Liver (tissue), 9 donors: ENCODE measurements around the gene IPO9. TPM values are rescaled to one million over a fixed set of nuclear protein-coding genes. Genes with fewer than 3 reads are reported as not detected.

Experiments used
- DNase-seq: peaks from one replicate; pipeline ENCODE4 v3.0.0-alpha.2; 2017; ENCODE audit warnings: low spot score
- H3K27ac ChIP-seq, 2 donors: one replicate each; pipeline ENCODE4 v1.7.0; 2013; ENCODE audit warnings: inconsistent platforms in 2 of 2, low read length in 2 of 2, control low read depth in 1 of 2, low read depth in 1 of 2, mild to moderate bottlenecking in 1 of 2
- H3K27me3 ChIP-seq, 4 donors: one replicate each; pipeline versions ENCODE4 v1.6.1 to v1.7.0; 2013; ENCODE audit warnings: low read length in 3 of 4, inconsistent platforms in 1 of 4, mild to moderate bottlenecking in 1 of 4, moderate library complexity in 1 of 4; ENCODE audit not compliant: control insufficient read depth in 4 of 4, insufficient read depth in 4 of 4
- H3K36me3 ChIP-seq, 4 donors: one replicate each; pipeline versions ENCODE4 v1.6.1 to v1.7.0; 2013; ENCODE audit warnings: low read length in 3 of 4, mild to moderate bottlenecking in 3 of 4, low read depth in 1 of 4, moderate library complexity in 1 of 4; ENCODE audit not compliant: control insufficient read depth in 4 of 4, insufficient read depth in 3 of 4
- H3K4me1 ChIP-seq, 4 donors: one replicate each; pipeline versions ENCODE4 v1.6.1 to v1.7.0; 2013; ENCODE audit warnings: low read length in 3 of 4, mild to moderate bottlenecking in 3 of 4, moderate library complexity in 1 of 4; ENCODE audit not compliant: control insufficient read depth in 4 of 4, insufficient read depth in 4 of 4
- H3K4me3 ChIP-seq, 3 donors: one replicate each; pipeline versions ENCODE4 v1.6.1 to v1.7.0; 2013; ENCODE audit warnings: low read length in 3 of 3, control low read depth in 1 of 3, low read depth in 1 of 3, mild to moderate bottlenecking in 1 of 3
- H3K9ac ChIP-seq, 2 donors: one replicate each; pipeline ENCODE4 v1.7.0; 2013; ENCODE audit warnings: low read length in 2 of 2, mild to moderate bottlenecking in 2 of 2, moderate library complexity in 2 of 2, control low read depth in 1 of 2, low read depth in 1 of 2
- H3K9me3 ChIP-seq, 4 donors: one replicate each; pipeline versions ENCODE4 v1.6.1 to v1.7.0; 2013; ENCODE audit warnings: low read length in 3 of 4; ENCODE audit not compliant: control insufficient read depth in 4 of 4
- EGR1 ChIP-seq, 2 donors: IDR thresholded peaks; 2 replicates each; pipeline ENCODE4 v1.6.1; 2016 to 2018; ENCODE audit warnings: antibody characterized with exemption in 2 of 2, low read depth in 2 of 2
- FOXA1 ChIP-seq: IDR thresholded peaks from 2 replicates; pipeline ENCODE4 v1.6.1; 2016; ENCODE audit warnings: antibody characterized with exemption
- FOXA2 ChIP-seq: IDR thresholded peaks from 2 replicates; pipeline ENCODE4 v1.6.1; 2016; ENCODE audit warnings: antibody characterized with exemption
- GABPA ChIP-seq, 2 donors: IDR thresholded peaks in 1 of 2; conservative IDR thresholded peaks in 1 of 2; 2 replicates each; pipeline ENCODE4 v1.6.1; 2016; ENCODE audit warnings: antibody characterized with exemption in 2 of 2, mild to moderate bottlenecking in 1 of 2, moderate library complexity in 1 of 2
- HNF4A ChIP-seq, 2 donors: conservative IDR thresholded peaks; 2 replicates each; pipeline ENCODE4 v1.6.1; 2016; ENCODE audit warnings: antibody characterized with exemption in 2 of 2, mild to moderate bottlenecking in 2 of 2
- HNF4G ChIP-seq: IDR thresholded peaks from 2 replicates; pipeline ENCODE4 v1.6.1; 2016; ENCODE audit warnings: antibody characterized with exemption
- JUND ChIP-seq, 2 donors: IDR thresholded peaks; 2 replicates each; pipeline ENCODE4 v1.6.1; 2016; ENCODE audit warnings: antibody characterized with exemption in 2 of 2
- RAD21 ChIP-seq, 2 donors: IDR thresholded peaks; 2 replicates each; pipeline ENCODE4 v1.6.1; 2016; ENCODE audit warnings: antibody characterized with exemption in 2 of 2, mild to moderate bottlenecking in 2 of 2
- RXRA ChIP-seq, 2 donors: IDR thresholded peaks; 2 replicates each; pipeline ENCODE4 v1.6.1; 2017 to 2018; ENCODE audit warnings: antibody characterized with exemption in 2 of 2, mild to moderate bottlenecking in 1 of 2
- YY1 ChIP-seq: IDR thresholded peaks from 2 replicates; pipeline ENCODE4 v1.6.1; 2016; ENCODE audit warnings: antibody characterized with exemption, mild to moderate bottlenecking
- WGBS: extraction: QIAGEN DNeasy Blood & Tissue Kit; methylation state at CpG from one replicate; pipeline ENCODE4 v1.1.7; 2013; 5-methylcytosine and 5-hydroxymethylcytosine counted together
- polyA plus RNA-seq, 2 donors: library from polyadenylated mRNA; stranded (reverse) in 1 of 2; unstranded in 1 of 2; fragments of 200-250 nt in 1 of 2; fragments of >200 nt in 1 of 2; fragmentation: Nextera tagmentation in 1 of 2; extraction: Ambion mirVana in 1 of 2; gene quantifications; one replicate each; pipeline versions ENCODE4 v1.2.1 to v1.2.3, GENCODE V29; 2013 to 2015
- total RNA-seq, 2 donors: library from RNA; depleted of rRNA; stranded (reverse); fragments of >200 nt; gene quantifications; one replicate each; pipeline ENCODE4 v1.2.3, GENCODE V29; 2014
- TF ChIP-seq, protein P1 (sequence below): fragments of 150-350 bp; IDR thresholded peaks from 2 replicates; pipeline ENCODE4 v1.5.1; 2017; ENCODE audit warnings: improper control_type of control experiment, low read depth, low read length; ENCODE audit not compliant: missing input control
- TF ChIP-seq, protein P2 (sequence below): IDR thresholded peaks from 2 replicates; pipeline ENCODE4 v1.6.1; 2016; ENCODE audit warnings: antibody characterized with exemption
- TF ChIP-seq, protein P3 (sequence below): IDR thresholded peaks from 2 replicates; pipeline ENCODE4 v1.6.1; 2016; ENCODE audit warnings: antibody characterized with exemption, mild to moderate bottlenecking
- TF ChIP-seq, protein P4 (sequence below): IDR thresholded peaks from 2 replicates; pipeline ENCODE4 v1.6.1; 2016; ENCODE audit warnings: antibody characterized with exemption
- TF ChIP-seq, protein P5 (sequence below): IDR thresholded peaks from 2 replicates; pipeline ENCODE4 v1.6.1; 2016; ENCODE audit warnings: antibody characterized with exemption
- donor health status: healthy.
- donor health status: healthy.
- donor health status: healthy.
- donor health status: healthy.
- donor health status: healthy.

IPO9 gene
- total and polyA plus RNA-seq, 4 donors = 6.6 to 22.1 (median 13.6) TPM

DNA sequence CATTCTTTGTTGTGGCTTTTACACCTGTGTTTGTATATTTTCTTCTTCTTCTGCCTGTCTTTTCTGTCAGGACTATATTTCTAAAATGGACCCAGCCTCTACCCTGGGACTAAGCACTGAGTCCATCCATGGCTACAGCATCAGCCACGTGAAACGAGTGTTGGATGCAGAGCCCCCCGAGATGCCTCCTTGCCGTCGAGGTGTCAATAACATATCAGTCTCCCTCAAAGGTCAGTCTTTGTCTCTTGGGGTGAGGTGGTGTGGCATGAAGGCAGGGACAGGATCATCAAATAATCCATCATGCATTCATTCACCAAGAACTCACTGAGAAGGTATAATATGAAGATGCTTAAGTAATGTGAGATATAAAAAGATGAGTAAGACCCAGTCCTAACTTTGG, 19.1 kb upstream of the IPO9 start:
- no peak overlapping the region for H3K27ac ChIP-seq
- H3K9ac ChIP-seq = no peak overlapping the region
- 93% methylated on average over 5 of the region's 5 CpGs for WGBS
- no peak for DNase-seq
- no peak for TF ChIP-seq FOXA1
- TF ChIP-seq YY1 = no peak
- no peak for TF ChIP-seq RAD21 (IDR thresholded peaks at IDR 0.05)
- TF ChIP-seq FOXA2 = no peak
- no peak for TF ChIP-seq GABPA (IDR thresholded peaks at IDR 0.05 in 1 of 2, conservative IDR thresholded peaks at IDR 0.05 in 1 of 2)
- no peak for TF ChIP-seq HNF4G
- no peak for TF ChIP-seq EGR1 (IDR thresholded peaks at IDR 0.05; ENCODE audit: low read depth in 2 of 2)
- TF ChIP-seq RXRA (IDR thresholded peaks at IDR 0.05) = no peak
- TF ChIP-seq, protein P1, sequence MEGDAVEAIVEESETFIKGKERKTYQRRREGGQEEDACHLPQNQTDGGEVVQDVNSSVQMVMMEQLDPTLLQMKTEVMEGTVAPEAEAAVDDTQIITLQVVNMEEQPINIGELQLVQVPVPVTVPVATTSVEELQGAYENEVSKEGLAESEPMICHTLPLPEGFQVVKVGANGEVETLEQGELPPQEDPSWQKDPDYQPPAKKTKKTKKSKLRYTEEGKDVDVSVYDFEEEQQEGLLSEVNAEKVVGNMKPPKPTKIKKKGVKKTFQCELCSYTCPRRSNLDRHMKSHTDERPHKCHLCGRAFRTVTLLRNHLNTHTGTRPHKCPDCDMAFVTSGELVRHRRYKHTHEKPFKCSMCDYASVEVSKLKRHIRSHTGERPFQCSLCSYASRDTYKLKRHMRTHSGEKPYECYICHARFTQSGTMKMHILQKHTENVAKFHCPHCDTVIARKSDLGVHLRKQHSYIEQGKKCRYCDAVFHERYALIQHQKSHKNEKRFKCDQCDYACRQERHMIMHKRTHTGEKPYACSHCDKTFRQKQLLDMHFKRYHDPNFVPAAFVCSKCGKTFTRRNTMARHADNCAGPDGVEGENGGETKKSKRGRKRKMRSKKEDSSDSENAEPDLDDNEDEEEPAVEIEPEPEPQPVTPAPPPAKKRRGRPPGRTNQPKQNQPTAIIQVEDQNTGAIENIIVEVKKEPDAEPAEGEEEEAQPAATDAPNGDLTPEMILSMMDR = no peak
- TF ChIP-seq, protein P2, sequence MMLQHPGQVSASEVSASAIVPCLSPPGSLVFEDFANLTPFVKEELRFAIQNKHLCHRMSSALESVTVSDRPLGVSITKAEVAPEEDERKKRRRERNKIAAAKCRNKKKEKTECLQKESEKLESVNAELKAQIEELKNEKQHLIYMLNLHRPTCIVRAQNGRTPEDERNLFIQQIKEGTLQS = no peak
- TF ChIP-seq, protein P3, sequence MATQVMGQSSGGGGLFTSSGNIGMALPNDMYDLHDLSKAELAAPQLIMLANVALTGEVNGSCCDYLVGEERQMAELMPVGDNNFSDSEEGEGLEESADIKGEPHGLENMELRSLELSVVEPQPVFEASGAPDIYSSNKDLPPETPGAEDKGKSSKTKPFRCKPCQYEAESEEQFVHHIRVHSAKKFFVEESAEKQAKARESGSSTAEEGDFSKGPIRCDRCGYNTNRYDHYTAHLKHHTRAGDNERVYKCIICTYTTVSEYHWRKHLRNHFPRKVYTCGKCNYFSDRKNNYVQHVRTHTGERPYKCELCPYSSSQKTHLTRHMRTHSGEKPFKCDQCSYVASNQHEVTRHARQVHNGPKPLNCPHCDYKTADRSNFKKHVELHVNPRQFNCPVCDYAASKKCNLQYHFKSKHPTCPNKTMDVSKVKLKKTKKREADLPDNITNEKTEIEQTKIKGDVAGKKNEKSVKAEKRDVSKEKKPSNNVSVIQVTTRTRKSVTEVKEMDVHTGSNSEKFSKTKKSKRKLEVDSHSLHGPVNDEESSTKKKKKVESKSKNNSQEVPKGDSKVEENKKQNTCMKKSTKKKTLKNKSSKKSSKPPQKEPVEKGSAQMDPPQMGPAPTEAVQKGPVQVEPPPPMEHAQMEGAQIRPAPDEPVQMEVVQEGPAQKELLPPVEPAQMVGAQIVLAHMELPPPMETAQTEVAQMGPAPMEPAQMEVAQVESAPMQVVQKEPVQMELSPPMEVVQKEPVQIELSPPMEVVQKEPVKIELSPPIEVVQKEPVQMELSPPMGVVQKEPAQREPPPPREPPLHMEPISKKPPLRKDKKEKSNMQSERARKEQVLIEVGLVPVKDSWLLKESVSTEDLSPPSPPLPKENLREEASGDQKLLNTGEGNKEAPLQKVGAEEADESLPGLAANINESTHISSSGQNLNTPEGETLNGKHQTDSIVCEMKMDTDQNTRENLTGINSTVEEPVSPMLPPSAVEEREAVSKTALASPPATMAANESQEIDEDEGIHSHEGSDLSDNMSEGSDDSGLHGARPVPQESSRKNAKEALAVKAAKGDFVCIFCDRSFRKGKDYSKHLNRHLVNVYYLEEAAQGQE = no peak
- no peak for TF ChIP-seq HNF4A (conservative IDR thresholded peaks at IDR 0.05)
- no peaks in the 10 kb centered on the region for H3K4me1 ChIP-seq
- no peaks in the 10 kb centered on the region for H3K27me3 ChIP-seq
- H3K4me3 ChIP-seq = no peak overlapping the region
- H3K9me3 ChIP-seq = no peaks in the 10 kb centered on the region
- H3K36me3 ChIP-seq = peaks cover 0 to 11% (median 2%) of the 10 kb centered on the region in 4 donors

DNA sequence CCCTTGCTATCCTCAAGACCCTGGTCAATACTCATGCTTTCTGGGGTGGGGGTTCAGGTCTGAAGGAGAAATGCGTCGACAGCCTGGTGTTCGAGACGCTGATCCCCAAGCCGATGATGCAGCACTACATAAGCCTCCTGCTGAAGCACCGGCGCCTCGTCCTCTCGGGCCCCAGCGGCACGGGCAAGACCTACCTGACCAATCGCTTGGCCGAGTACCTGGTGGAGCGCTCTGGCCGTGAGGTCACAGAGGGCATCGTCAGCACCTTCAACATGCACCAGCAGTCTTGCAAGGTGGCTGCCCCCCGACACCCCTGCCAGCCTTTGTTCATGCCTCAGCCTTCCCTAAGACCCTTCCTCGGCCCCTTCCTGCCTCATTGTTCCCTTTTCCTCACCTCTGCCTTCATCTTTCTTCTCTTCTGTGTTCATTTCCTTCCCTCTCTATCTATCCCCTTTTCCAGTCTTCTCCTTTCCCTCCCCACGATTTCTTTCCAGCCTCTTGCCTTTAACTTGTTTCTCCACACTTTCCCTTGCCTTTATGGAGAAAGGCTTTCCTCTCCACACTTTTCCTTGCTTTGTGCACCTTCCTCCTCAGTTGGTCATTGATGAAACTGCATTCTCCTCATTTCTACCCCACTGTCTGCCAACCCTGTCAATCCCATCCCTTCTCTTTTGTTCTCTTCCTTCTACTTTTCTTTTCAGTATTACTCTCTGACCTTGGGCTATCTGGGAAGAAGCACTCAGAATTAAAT, 18.3 kb upstream of the IPO9 start:
- H3K27me3 ChIP-seq = no peaks in the 10 kb centered on the region
- no peaks in the 10 kb centered on the region for H3K4me1 ChIP-seq
- no peaks in the 10 kb centered on the region for H3K9me3 ChIP-seq
- peaks cover 0 to 11% (median 2%) of the 10 kb centered on the region in 4 donors for H3K36me3 ChIP-seq
- no peak for DNase-seq
- no peak for TF ChIP-seq FOXA1
- no peak for TF ChIP-seq RXRA (IDR thresholded peaks at IDR 0.05)
- no peak for TF ChIP-seq HNF4G
- TF ChIP-seq GABPA (IDR thresholded peaks at IDR 0.05 in 1 of 2, conservative IDR thresholded peaks at IDR 0.05 in 1 of 2) = no peak
- TF ChIP-seq RAD21 (IDR thresholded peaks at IDR 0.05) = no peak
- TF ChIP-seq, protein P1 = no peak
- TF ChIP-seq HNF4A (conservative IDR thresholded peaks at IDR 0.05) = no peak
- TF ChIP-seq, protein P2 = no peak
- TF ChIP-seq, protein P4, sequence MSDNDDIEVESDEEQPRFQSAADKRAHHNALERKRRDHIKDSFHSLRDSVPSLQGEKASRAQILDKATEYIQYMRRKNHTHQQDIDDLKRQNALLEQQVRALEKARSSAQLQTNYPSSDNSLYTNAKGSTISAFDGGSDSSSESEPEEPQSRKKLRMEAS = no peak
- no peak for TF ChIP-seq JUND (IDR thresholded peaks at IDR 0.05)
- TF ChIP-seq, protein P3 = no peak
- TF ChIP-seq, protein P5, sequence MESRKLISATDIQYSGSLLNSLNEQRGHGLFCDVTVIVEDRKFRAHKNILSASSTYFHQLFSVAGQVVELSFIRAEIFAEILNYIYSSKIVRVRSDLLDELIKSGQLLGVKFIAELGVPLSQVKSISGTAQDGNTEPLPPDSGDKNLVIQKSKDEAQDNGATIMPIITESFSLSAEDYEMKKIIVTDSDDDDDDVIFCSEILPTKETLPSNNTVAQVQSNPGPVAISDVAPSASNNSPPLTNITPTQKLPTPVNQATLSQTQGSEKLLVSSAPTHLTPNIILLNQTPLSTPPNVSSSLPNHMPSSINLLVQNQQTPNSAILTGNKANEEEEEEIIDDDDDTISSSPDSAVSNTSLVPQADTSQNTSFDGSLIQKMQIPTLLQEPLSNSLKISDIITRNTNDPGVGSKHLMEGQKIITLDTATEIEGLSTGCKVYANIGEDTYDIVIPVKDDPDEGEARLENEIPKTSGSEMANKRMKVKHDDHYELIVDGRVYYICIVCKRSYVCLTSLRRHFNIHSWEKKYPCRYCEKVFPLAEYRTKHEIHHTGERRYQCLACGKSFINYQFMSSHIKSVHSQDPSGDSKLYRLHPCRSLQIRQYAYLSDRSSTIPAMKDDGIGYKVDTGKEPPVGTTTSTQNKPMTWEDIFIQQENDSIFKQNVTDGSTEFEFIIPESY = no peak
- H3K9ac ChIP-seq = no peak overlapping the region
- H3K4me3 ChIP-seq = no peak overlapping the region
- no peak overlapping the region for H3K27ac ChIP-seq
- 97% methylated on average over 19 of the region's 19 CpGs for WGBS
